ENCODE data around the gene TYK2.

Gene TYK2

DNA sequence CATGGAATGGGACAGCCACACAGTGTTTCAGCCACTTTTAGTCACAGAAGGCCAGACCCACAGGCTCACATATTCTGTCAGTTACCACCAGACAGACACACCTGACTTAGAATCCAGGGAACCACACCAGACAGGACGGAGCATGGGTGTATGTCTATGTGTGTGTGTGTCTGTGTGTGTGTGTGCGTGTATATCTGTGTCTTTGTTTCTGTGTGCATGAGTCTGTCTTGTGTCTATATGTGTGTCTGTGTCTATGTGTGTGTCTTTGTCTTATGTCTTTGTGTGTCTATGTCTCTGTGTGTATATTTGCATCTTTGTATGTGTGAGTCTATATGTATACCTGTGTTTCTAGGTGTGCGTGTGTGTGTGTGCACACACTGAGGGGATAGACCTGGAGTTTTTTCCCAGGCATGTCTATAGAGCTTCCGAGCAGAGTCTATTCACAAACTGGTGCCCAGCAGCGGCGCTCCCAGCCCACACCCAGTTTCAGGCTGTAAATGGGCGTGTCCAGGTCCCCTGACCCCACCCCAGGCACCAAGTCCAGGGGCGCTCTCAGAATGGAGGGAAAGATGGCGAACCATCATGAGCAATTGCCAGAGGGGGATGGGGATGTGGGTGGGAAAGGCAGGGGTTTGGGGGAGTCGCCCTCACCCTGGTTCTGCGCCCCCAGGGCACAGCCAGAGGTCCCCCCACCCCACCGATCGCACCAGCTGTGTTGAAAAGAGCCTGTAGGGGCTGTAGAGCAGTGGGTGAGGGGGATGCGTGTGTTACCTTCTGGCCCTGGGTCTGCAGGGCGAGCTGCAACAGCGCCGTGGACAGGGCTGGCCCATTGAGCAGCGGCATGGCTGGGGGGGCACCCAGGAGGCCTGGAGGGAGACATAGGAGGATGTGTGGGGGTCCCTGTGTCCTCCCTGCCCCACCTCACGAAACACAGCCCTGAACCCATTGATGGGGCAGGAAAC lies 58.2 kb downstream of the TYK2 start:
- no peak overlapping the region for H3K4me3 ChIP-seq (ENCODE audit: low read length, poor library complexity, severe bottlenecking)
- peaks cover 92% of the 10 kb centered on the region for H3K36me3 ChIP-seq (ENCODE audit: insufficient read depth, low read length)
- TF ChIP-seq, protein P1, sequence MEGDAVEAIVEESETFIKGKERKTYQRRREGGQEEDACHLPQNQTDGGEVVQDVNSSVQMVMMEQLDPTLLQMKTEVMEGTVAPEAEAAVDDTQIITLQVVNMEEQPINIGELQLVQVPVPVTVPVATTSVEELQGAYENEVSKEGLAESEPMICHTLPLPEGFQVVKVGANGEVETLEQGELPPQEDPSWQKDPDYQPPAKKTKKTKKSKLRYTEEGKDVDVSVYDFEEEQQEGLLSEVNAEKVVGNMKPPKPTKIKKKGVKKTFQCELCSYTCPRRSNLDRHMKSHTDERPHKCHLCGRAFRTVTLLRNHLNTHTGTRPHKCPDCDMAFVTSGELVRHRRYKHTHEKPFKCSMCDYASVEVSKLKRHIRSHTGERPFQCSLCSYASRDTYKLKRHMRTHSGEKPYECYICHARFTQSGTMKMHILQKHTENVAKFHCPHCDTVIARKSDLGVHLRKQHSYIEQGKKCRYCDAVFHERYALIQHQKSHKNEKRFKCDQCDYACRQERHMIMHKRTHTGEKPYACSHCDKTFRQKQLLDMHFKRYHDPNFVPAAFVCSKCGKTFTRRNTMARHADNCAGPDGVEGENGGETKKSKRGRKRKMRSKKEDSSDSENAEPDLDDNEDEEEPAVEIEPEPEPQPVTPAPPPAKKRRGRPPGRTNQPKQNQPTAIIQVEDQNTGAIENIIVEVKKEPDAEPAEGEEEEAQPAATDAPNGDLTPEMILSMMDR (conservative IDR thresholded peaks at IDR 0.05; ENCODE audit: low read length) = no peak
- no peak for TF ChIP-seq EZH2phosphoT487 (IDR thresholded peaks at IDR 0.05; ENCODE audit: borderline replicate concordance)
- peaks cover 3% of the 10 kb centered on the region; the same call in 1 of the 2 replicates for H3K79me2 ChIP-seq (ENCODE audit: insufficient read depth, low read length)
- H3K27me3 ChIP-seq (ENCODE audit: insufficient read depth, low read length, poor library complexity, severe bottlenecking) = no peaks in the 10 kb centered on the region
- no peaks in the 10 kb centered on the region for H3K4me1 ChIP-seq (ENCODE audit: insufficient read depth, low read length, poor library complexity, severe bottlenecking)
- H3K9me2 ChIP-seq (replicated peaks; ENCODE audit: low read depth, low read length) = no peaks in the 10 kb centered on the region
- H3K9ac ChIP-seq (ENCODE audit: low read depth, low read length, poor library complexity, severe bottlenecking) = no peak overlapping the region
- no peak overlapping the region for H2AFZ ChIP-seq (ENCODE audit: low read length)
- no peaks in the 10 kb centered on the region for H3K9me3 ChIP-seq (ENCODE audit: insufficient read depth, low read depth, low read length)
- H3F3A ChIP-seq (ENCODE audit: low read depth) = 0 out of 2 replicates have a peak, but pooled peaks cover 2% of the 10 kb centered on the region
- peaks cover 3% of the 10 kb centered on the region for H4K20me1 ChIP-seq (ENCODE audit: insufficient read depth, low read length, poor library complexity, severe bottlenecking)
- H3K4me2 ChIP-seq (ENCODE audit: low read depth, low read length, poor library complexity, severe bottlenecking) = no peak overlapping the region

DNA sequence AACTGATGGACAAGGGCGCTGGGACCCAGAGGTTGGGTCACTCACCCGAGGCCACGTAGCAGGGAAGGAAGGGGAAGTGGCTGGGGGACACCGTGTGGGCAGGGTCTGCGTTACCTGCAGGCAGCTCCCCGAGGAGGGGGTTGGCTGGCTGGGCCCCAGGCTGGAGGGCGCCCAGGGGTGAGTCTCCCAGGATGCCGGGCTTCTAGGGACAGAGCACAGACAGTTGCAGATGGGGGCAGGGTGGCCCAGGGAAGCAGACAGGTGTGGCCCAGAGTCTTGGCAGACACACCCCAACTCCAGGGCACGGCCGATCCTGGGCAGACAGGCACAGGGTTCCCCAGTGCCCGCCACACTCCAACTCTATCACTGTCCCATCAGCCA lies 59.0 kb downstream of the TYK2 start:
- no peak overlapping the region for H2AFZ ChIP-seq (ENCODE audit: low read length)
- no peaks in the 10 kb centered on the region for H3K9me2 ChIP-seq (replicated peaks; ENCODE audit: low read depth, low read length)
- peaks cover 89% of the 10 kb centered on the region for H3K36me3 ChIP-seq (ENCODE audit: insufficient read depth, low read length)
- H3K9ac ChIP-seq (ENCODE audit: low read depth, low read length, poor library complexity, severe bottlenecking) = no peak overlapping the region
- no peak overlapping the region for H3K4me2 ChIP-seq (ENCODE audit: low read depth, low read length, poor library complexity, severe bottlenecking)
- H3F3A ChIP-seq (ENCODE audit: low read depth) = peaks cover 6% of the 10 kb centered on the region; the same call in 1 of the 2 replicates
- TF ChIP-seq, protein P1 (conservative IDR thresholded peaks at IDR 0.05; ENCODE audit: low read length) = no peak
- no peak for TF ChIP-seq EZH2phosphoT487 (IDR thresholded peaks at IDR 0.05; ENCODE audit: borderline replicate concordance)
- H3K4me1 ChIP-seq (ENCODE audit: insufficient read depth, low read length, poor library complexity, severe bottlenecking) = no peaks in the 10 kb centered on the region
- H3K27me3 ChIP-seq (ENCODE audit: insufficient read depth, low read length, poor library complexity, severe bottlenecking) = no peaks in the 10 kb centered on the region
- H3K9me3 ChIP-seq (ENCODE audit: insufficient read depth, low read depth, low read length) = no peaks in the 10 kb centered on the region
- H3K4me3 ChIP-seq (ENCODE audit: low read length, poor library complexity, severe bottlenecking) = no peak overlapping the region
- H3K79me2 ChIP-seq (ENCODE audit: insufficient read depth, low read length) = no peaks in the 10 kb centered on the region
- H4K20me1 ChIP-seq (ENCODE audit: insufficient read depth, low read length, poor library complexity, severe bottlenecking) = no peaks in the 10 kb centered on the region

DNA sequence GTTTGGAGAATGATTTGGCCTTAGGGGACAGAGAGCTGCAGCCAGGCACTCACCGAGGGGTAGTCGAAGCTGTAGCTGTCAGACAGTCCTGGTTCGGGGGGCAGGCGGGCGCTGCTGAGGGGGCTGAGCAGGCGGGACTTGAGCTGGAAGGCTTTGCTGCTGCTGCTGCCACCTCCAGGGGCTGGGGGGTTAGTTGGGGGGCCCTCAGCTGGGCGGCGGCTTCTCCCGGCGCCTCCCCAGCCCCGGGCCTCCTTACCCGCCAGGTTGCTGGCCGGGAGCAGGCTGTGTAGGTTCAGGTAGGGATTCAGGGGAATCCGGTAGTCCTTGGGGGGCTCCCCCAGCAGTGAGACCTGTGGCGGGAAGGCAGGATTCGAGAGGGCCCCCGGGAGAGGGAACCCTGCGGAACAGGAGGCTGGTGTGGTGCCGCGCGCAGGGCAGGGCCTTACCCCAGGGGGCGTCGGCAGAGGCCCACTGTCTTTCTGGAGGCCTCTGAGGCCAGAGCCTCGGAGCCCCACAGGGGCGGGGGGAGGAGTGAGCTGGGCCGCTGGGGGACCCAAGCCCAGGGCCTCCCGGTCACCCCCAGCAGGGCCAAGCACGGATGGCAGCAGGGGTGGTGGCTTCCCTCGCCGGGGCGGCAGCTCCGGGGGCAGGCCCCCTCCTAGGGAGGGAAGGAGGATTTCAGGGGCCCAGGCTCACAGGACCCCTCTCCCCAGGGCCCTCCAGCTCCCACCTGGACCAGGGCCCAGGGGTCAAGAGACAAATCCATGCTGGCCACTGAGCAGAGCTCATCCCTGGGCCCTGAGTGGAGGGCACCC lies 59.6 kb downstream of the TYK2 start:
- Histone ChIP-seq H3K27me3 (ENCODE audit: insufficient read depth, low read length, poor library complexity, severe bottlenecking) (no peaks in the 10 kb centered on the region), H2AFZ (ENCODE audit: low read length) (no peak overlapping the region), H3F3A (ENCODE audit: low read depth) (peaks cover 6% of the 10 kb centered on the region; the same call in 1 of the 2 replicates), H3K9me2 (replicated peaks; ENCODE audit: low read depth, low read length) (no peaks in the 10 kb centered on the region), H3K79me2 (ENCODE audit: insufficient read depth, low read length) (no peaks in the 10 kb centered on the region), H3K9ac (ENCODE audit: low read depth, low read length, poor library complexity, severe bottlenecking) (no peak overlapping the region), H3K9me3 (ENCODE audit: insufficient read depth, low read depth, low read length) (no peaks in the 10 kb centered on the region), H3K36me3 (ENCODE audit: insufficient read depth, low read length) (peaks cover 87% of the 10 kb centered on the region), H3K4me2 (ENCODE audit: low read depth, low read length, poor library complexity, severe bottlenecking) (no peak overlapping the region), H3K4me3 (ENCODE audit: low read length, poor library complexity, severe bottlenecking) (no peak overlapping the region), H3K4me1 (ENCODE audit: insufficient read depth, low read length, poor library complexity, severe bottlenecking) (no peaks in the 10 kb centered on the region), H4K20me1 (ENCODE audit: insufficient read depth, low read length, poor library complexity, severe bottlenecking) (no peaks in the 10 kb centered on the region)
- TF ChIP-seq, protein P1 (conservative IDR thresholded peaks at IDR 0.05; ENCODE audit: low read length) = no peak
- TF ChIP-seq EZH2phosphoT487 (IDR thresholded peaks at IDR 0.05; ENCODE audit: borderline replicate concordance) = no peak

Measured in Loucy (cell line).